ENCODE data around the gene ATG13.

The ATG13 gene

DNA sequence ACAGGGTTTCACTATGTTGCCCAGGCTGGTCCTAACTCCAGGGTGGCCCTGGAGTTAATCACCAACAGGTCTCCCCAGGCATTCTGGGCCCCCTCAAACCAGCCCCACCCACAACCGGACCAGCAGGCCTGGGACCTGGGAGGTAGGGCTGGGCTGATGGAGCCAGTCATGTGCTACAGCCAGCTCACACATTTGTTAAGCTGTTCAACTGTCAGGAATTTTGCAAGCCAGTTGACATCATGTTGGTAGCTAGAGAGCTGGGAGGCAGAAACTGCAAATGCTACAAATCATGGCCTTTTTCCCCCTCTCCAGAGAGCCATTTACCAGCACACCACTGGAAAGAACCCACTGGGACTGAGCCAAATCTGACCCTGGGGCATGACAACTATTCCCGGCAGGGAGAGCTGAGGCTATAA lies 76.3 kb downstream of the ATG13 start:
- no peak for DNase-seq (ENCODE audit: low spot score)
- in situ Hi-C loops (cut with MboI; ENCODE audit: low sequenced_read_pairs, unreplicated experiment) = no loop called here
- TF ChIP-seq, protein P1, sequence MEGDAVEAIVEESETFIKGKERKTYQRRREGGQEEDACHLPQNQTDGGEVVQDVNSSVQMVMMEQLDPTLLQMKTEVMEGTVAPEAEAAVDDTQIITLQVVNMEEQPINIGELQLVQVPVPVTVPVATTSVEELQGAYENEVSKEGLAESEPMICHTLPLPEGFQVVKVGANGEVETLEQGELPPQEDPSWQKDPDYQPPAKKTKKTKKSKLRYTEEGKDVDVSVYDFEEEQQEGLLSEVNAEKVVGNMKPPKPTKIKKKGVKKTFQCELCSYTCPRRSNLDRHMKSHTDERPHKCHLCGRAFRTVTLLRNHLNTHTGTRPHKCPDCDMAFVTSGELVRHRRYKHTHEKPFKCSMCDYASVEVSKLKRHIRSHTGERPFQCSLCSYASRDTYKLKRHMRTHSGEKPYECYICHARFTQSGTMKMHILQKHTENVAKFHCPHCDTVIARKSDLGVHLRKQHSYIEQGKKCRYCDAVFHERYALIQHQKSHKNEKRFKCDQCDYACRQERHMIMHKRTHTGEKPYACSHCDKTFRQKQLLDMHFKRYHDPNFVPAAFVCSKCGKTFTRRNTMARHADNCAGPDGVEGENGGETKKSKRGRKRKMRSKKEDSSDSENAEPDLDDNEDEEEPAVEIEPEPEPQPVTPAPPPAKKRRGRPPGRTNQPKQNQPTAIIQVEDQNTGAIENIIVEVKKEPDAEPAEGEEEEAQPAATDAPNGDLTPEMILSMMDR (IDR thresholded peaks at IDR 0.05; ENCODE audit: borderline replicate concordance, control extremely low read depth, extremely low read depth, insufficient read depth, missing control alignments) = no peak

- in situ Hi-C loops (cut with MboI; ENCODE audit: low sequenced_read_pairs, unreplicated experiment) = no loop called here
- DNase-seq (ENCODE audit: low spot score) = no peak
- TF ChIP-seq, protein P1 (IDR thresholded peaks at IDR 0.05; ENCODE audit: borderline replicate concordance, control extremely low read depth, extremely low read depth, insufficient read depth, missing control alignments) = no peak
These were observed 76.7 kb downstream of the ATG13 start for GRCh38 chr11:46694072-46694471.

GRCh38 chr11:46694607-46695006 lies 77.3 kb downstream of the ATG13 start:
- in situ Hi-C loops (cut with MboI; ENCODE audit: low sequenced_read_pairs, unreplicated experiment) = no loop called here
- TF ChIP-seq, protein P1 (IDR thresholded peaks at IDR 0.05; ENCODE audit: borderline replicate concordance, control extremely low read depth, extremely low read depth, insufficient read depth, missing control alignments) = no peak
- DNase-seq (ENCODE audit: low spot score) = no peak

- no peak for DNase-seq (ENCODE audit: low spot score)
- TF ChIP-seq, protein P1 (IDR thresholded peaks at IDR 0.05; ENCODE audit: borderline replicate concordance, control extremely low read depth, extremely low read depth, insufficient read depth, missing control alignments) = no peak
- in situ Hi-C loops (cut with MboI; ENCODE audit: low sequenced_read_pairs, unreplicated experiment) = no loop called here
These were observed 78.2 kb downstream of the ATG13 start for GRCh38 chr11:46695345-46696211.

DNA sequence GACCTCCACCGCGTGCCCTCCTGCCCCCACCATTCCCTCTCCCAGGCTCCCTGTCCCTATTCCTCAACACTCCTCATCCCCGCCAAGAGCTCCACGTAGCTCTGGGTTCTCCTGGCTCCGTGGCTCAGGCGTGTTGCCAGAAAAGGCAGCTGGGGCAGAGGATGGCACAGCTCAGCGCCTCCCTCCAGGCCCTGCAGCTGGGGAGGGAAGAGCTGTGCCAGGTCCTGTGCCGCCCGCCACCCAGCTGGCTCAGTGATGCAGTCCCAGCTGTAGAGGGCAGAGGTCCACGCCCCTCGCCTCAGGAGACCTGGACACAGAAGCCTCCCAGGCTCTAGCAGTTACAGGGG lies 78.8 kb downstream of the ATG13 start:
- TF ChIP-seq, protein P1 (IDR thresholded peaks at IDR 0.05; ENCODE audit: borderline replicate concordance, control extremely low read depth, extremely low read depth, insufficient read depth, missing control alignments) = no peak
- in situ Hi-C loops (cut with MboI; ENCODE audit: low sequenced_read_pairs, unreplicated experiment) = no loop called here
- no peak for DNase-seq (ENCODE audit: low spot score)

- DNase-seq (ENCODE audit: low spot score) = no peak
- in situ Hi-C loops (cut with MboI; ENCODE audit: low sequenced_read_pairs, unreplicated experiment) = no loop called here
- TF ChIP-seq, protein P1 (IDR thresholded peaks at IDR 0.05; ENCODE audit: borderline replicate concordance, control extremely low read depth, extremely low read depth, insufficient read depth, missing control alignments) = no peak
These were observed 80.0 kb downstream of the ATG13 start for GRCh38 chr11:46697303-46697702.
